ENCODE measurements around the gene C22orf42.
"Not testable (repeated sequence)": the region's sequence is repeated elsewhere in the genome, so short reads cannot be mapped to it uniquely, and the experiment has no call there.

DNA sequence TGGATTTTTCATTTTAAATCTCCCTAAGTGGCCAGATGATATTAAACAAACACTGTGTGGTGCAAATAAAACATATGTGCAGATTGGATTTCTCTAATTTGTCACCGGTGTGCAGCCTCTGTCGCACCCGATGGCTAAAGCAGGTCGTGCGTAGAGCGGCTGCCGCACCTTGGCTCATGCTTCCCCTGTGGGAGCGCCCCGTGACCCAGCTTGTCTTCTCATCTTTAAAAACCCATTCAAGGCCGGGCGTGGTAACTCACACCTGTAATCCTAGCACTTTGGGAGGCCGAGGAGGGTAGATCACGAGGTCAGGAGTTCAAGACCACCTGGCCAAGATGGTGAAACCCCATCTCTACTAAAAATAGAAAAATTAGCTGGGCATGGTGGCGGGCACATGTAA, 24.3 kb downstream of the C22orf42 start:
- TF ChIP-seq, protein P1, sequence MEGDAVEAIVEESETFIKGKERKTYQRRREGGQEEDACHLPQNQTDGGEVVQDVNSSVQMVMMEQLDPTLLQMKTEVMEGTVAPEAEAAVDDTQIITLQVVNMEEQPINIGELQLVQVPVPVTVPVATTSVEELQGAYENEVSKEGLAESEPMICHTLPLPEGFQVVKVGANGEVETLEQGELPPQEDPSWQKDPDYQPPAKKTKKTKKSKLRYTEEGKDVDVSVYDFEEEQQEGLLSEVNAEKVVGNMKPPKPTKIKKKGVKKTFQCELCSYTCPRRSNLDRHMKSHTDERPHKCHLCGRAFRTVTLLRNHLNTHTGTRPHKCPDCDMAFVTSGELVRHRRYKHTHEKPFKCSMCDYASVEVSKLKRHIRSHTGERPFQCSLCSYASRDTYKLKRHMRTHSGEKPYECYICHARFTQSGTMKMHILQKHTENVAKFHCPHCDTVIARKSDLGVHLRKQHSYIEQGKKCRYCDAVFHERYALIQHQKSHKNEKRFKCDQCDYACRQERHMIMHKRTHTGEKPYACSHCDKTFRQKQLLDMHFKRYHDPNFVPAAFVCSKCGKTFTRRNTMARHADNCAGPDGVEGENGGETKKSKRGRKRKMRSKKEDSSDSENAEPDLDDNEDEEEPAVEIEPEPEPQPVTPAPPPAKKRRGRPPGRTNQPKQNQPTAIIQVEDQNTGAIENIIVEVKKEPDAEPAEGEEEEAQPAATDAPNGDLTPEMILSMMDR (conservative IDR thresholded peaks at IDR 0.05 in 1 of 2, IDR thresholded peaks at IDR 0.05 in 1 of 2; ENCODE audit: extremely low read depth in 1 of 2, insufficient read depth in 1 of 2, low read depth in 1 of 2, low read length in 2 of 2) = not testable (repeated sequence)
- not testable (repeated sequence) for TF ChIP-seq EZH2 (IDR thresholded peaks at IDR 0.05; ENCODE audit: borderline replicate concordance, low read length)
